ENCODE results near the gene THSD8.
A peak's percentile ranks its signal among the peaks of the same experiment; 100 is the strongest.
"Not testable (repeated sequence)": the region's sequence is repeated elsewhere in the genome, so short reads cannot be mapped to it uniquely, and the experiment has no call there.

The THSD8 gene

DNA sequence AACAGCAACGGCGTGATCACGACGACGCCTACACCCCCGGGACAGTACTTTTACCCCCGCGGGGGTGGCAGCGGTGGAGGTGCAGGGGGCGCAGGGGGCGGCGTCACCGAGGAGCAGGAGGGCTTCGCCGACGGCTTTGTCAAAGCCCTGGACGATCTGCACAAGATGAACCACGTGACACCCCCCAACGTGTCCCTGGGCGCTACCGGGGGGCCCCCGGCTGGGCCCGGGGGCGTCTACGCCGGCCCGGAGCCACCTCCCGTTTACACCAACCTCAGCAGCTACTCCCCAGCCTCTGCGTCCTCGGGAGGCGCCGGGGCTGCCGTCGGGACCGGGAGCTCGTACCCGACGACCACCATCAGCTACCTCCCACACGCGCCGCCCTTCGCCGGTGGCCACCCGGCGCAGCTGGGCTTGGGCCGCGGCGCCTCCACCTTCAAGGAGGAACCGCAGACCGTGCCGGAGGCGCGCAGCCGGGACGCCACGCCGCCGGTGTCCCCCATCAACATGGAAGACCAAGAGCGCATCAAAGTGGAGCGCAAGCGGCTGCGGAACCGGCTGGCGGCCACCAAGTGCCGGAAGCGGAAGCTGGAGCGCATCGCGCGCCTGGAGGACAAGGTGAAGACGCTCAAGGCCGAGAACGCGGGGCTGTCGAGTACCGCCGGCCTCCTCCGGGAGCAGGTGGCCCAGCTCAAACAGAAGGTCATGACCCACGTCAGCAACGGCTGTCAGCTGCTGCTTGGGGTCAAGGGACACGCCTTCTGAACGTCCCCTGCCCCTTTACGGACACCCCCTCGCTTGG, 9.6 kb upstream of the THSD8 start:
- peak in 1 of 2 donors; percentile 44 for DNase-seq (ENCODE audit: low read depth in 2 of 2)

DNA sequence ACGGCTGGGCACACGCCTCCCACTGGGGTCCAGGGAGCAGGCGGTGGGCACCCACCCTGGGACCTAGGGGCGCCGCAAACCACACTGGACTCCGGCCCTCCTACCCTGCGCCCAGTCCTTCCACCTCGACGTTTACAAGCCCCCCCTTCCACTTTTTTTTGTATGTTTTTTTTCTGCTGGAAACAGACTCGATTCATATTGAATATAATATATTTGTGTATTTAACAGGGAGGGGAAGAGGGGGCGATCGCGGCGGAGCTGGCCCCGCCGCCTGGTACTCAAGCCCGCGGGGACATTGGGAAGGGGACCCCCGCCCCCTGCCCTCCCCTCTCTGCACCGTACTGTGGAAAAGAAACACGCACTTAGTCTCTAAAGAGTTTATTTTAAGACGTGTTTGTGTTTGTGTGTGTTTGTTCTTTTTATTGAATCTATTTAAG, 9.0 kb upstream of the THSD8 start:
- no peak for DNase-seq (ENCODE audit: low read depth in 2 of 2)

GRCh38 chr19:12793290-12794195, 8.3 kb upstream of the THSD8 start:
- DNase-seq (ENCODE audit: low read depth in 2 of 2) = peak; percentile 92

DNA sequence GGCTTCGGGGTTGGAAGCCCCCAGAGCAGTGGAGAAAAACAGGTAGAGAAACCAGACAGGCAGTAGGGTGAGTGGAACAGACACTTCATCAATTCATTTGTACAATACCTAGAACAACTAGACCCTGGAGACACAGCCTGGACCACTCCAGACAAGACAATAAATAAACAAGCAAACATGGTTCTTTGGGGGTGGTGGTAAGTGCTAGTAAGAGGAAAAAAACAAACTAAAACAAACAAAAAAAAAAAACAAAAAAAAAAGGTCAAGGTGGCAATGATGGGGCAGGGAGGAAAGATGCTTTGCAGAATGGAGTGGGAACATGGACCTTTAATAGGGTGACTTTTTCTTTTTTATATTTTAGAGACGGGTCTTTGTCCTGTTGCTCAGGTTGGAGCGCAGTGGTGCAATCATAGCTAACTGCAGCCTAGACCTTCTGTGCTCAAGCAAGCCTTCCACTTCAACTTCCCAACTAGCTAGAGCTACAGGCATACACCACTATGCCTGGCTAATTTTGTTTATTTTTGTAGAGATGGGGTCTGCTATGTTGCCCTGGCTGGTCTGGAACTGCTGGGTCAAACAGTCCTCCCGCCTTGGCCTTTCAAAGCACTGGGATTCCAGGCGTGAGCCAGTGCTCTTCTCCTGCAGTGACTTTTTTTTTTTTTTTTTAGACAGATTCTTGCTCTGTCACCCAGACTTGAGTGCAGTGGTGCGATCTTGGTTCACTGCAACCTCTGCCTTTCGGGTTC, 7.5 kb upstream of the THSD8 start:
- DNase-seq (ENCODE audit: low read depth in 2 of 2) = no peak

- no peak for DNase-seq (ENCODE audit: low read depth in 2 of 2)
Observed at GRCh38 chr19:12794971-12795381, 6.9 kb upstream of the THSD8 start.

DNA sequence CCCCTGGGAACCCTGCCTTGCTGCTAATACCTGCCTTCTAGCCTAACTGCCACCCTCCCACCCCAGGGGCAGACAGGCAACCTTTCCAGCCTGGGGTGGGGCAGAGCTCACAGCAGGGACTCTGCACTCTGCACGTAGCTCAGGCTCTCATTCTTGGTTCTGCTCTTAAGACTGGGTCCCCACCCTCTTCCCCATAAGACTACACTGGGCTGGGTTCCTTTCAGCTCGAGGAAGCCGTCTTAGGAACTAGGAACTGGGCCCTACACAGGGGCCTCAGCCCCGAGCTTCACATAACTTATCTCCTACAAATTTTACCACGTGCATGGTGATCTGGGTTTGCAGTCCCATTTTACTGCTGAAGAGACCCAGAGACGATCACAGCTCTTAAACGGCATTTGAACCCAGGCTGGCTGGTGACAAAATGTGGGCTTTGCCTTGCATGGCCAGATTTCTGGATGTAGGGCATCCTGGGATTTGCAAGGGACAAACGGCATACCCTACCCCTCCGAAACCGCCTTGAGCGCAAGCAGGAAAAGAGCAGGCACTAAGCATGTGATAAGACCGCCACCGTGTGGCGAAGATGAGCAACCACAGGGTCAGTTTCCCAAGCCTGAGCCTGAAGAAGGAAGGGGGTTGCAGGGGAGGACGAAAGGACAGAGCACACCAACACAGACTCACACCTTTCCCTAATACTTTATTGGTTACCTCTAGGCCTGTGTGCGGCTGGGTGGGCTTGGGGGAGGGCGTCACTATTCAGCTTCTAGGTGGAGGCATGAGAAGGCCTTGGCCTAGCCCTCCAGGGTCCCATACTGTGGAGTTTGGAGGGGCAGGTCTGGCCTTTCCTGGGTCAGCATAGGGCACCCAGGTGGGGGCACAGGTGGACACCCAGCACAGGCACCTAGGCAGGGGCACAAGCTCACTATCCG, 5.5 kb upstream of the THSD8 start:
- peak in 1 of 2 donors; percentile 56 for DNase-seq (ENCODE audit: low read depth in 2 of 2)

DNA sequence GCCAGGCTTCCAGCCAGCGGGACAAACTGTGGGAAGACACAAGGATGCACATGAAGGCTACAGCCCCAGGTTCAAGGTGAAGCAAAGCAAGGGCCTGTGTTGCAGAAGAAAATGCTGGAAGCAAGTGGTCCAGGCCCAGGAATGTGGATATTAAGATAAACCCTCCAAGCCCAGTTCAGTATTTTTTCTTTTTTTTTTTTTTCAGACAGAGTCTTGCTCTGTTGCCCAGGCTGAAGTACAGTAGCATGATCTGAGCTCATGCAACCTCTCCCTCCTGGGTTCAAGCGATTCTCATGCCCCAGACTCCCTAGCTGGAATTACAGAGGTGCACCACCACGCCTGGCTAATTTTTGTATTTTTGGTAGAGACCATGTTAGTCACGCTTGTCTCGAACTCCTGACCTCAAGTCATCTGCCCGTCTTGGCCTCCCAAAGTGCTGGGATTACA, 4.7 kb upstream of the THSD8 start:
- no peak for DNase-seq (ENCODE audit: low read depth in 2 of 2)

DNA sequence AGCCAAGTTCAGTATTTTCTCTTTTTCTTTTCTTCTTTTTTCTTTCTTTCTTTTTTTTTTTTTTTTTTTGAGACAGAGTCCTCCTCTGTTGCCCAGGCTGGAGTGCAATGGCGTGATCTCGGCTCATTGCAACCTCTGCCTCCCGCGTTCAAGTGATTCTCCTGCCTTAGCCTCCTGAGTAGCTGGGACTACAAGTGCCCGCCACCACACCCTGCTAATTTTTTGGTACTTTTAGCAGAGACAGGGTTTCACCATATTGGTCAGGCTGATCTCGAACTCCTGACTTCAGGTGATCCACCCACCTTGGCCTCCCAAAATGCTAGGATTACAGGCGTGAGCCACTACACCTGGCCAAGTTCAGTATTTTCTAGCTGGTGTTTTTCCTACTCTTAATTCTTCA, 4.3 kb upstream of the THSD8 start:
- DNase-seq (ENCODE audit: low read depth in 2 of 2) = not testable (repeated sequence)

DNA sequence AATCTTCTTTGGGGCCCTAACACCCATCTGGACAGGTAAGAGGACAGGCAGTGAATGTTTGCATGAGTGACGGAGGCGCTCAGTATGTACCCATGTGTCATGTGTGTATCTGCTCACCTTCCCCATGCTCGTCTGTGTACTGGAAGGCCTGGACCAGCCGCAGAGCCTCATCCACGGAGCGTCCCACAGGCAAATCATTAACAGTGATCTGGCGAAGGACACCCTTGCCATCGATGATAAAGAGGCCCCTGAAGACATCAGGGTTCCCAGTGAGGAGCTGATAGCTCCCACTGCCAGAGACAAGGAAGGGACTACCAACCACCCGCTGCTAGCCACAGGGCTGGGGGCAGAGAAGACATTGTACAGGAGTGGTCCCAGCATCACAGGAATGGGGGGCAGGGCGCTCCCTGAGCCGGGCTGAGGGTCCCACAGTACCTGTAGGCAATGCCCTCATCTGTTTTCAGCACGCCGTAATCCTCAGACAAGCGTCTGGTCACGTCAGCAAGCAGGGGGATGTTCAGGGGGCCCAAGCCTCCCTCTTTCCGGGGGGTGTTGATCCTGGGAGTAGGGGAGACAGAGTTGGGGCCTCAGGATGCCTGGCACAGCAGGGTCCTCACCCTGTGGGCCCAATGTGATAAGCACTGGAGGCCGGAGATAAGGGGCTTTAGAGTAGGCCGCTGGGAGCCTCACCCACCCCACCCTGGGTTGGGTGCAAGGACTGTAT, 2.0 kb upstream of the THSD8 start:
- no peak for DNase-seq (ENCODE audit: low read depth in 2 of 2)

GRCh38 chr19:12800466-12800770, 1.5 kb upstream of the THSD8 start:
- DNase-seq (ENCODE audit: low read depth in 2 of 2) = no peak

- no peak for DNase-seq (ENCODE audit: low read depth in 2 of 2)
Observed at GRCh38 chr19:12800923-12801465, 875 bp upstream of the THSD8 start.

GRCh38 chr19:12802267-12803106, 618 bp downstream of the THSD8 start:
- no peak for DNase-seq (ENCODE audit: low read depth in 2 of 2)

GRCh38 chr19:12804051-12804450, 2.2 kb downstream of the THSD8 start:
- no peak for DNase-seq (ENCODE audit: low read depth in 2 of 2)

DNA sequence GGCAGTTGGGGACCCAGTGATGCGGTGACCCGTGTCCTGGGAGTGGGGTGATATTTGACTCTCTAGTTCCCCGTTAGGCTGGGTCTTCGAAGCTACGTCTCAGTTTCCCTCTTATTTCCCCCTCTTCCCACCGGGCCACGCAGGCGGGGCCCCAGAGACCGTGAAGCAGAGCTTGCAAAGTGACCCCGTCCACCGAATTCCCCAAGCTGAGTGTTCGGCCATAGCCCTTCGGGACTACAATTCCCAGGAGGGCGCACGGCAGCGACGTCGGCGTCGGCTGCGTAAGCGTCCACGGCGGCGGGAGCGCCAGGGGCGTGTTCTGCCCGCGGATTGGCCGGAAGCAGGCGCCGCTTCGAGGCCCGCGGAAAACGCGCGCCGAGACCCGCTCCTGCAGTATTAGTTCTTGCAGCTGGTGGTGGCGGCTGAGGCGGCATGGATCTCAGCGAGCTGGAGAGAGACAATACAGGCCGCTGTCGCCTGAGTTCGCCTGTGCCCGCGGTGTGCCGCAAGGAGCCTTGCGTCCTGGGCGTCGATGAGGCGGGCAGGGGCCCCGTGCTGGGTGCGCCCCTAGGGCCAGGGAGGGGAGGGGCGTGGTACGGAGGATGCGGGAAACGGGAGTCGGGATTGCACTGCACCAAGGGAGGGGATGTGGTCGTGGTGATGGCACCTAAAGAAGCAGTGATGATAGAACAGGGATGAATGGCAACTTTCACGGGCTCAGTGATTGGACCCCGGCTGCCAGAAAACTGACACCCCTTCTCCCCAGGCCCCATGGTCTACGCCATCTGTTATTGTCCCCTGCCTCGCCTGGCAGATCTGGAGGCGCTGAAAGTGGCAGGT, 4.6 kb downstream of the THSD8 start, which contains the start of gene RNASEH2A:
RNASEH2A (plus strand) TSS at position 343 of the 840 bp plus-strand sequence; CDS start at position 433, 90 bp downstream.
- DNase-seq (ENCODE audit: low read depth in 2 of 2) = peak; percentile 63 to 68

GRCh38 chr19:12815088-12815487, 13.2 kb downstream of the THSD8 start:
- DNase-seq (ENCODE audit: low read depth in 2 of 2) = no peak

GRCh38 chr19:12817188-12817587, 15.3 kb downstream of the THSD8 start:
- DNase-seq (ENCODE audit: low read depth in 2 of 2) = not testable (repeated sequence)

- not testable (repeated sequence) for DNase-seq (ENCODE audit: low read depth in 2 of 2)
Observed at GRCh38 chr19:12817810-12818209, 15.9 kb downstream of the THSD8 start.

DNA sequence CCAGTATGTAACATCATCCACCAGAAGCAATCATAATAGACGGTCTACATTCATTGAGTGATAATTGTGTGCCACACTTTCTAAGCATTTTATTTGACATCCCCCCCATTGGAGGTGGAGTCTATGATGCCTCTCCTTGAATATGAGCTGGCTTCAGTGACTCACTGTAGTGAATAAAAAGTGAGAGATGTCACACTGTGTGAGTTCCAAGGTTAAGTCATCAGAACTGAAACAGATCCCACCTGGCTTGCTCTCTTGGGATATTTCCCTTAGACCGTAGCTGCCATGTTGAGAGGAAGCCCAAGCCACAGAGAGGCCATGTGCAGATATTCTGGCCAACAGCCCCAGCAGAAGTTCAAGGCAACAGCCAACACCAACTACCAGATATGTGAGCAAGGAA, 19.9 kb downstream of the THSD8 start:
- no peak for DNase-seq (ENCODE audit: low read depth in 2 of 2)
